H1 (cell line): ENCODE results near the gene KRT85. TPM values are rescaled to one million over a fixed set of nuclear protein-coding genes. Genes with fewer than 3 reads are reported as not detected.

Experiments
- EP300 ChIP-seq, 2 experiments: IDR thresholded peaks; 1 replicate in 1 of 2; 2 replicates in 1 of 2; pipeline ENCODE4 v1.6.1; 2011 to 2012; ENCODE audit warnings: low read depth in 2 of 2, low read length in 2 of 2, mild to moderate bottlenecking in 2 of 2, borderline replicate concordance in 1 of 2, inconsistent platforms in 1 of 2, moderate library complexity in 1 of 2
- FOSL1 ChIP-seq: IDR thresholded peaks from 2 replicates; pipeline ENCODE4 v1.6.1; 2011; ENCODE audit warnings: mild to moderate bottlenecking, low read depth, low read length, moderate library complexity; ENCODE audit not compliant: insufficient read depth
- TCF12 ChIP-seq: IDR thresholded peaks from 2 replicates; pipeline ENCODE4 v1.6.1; 2011; ENCODE audit warnings: low read depth, mild to moderate bottlenecking, low read length
- USF2 ChIP-seq: IDR thresholded peaks from 2 replicates; pipeline ENCODE4 v1.6.1; 2011; ENCODE audit warnings: low read length, improper control_type of control experiment
- polyA plus RNA-seq, 7 experiments: library from polyadenylated mRNA; depleted of rRNA in 3 of 7; stranded (reverse) in 5 of 7; unstranded in 2 of 7; fragments of >200 nt in 5 of 7; fragments of 200-250 nt in 2 of 7; gene quantifications; 1 replicate in 5 of 7; 2 replicates in 1 of 7; 4 replicates in 1 of 7; pipeline versions ENCODE4 v1.2.1 to v1.2.3, GENCODE V29; 2011 to 2013; ENCODE audit warnings: missing spikeins in 2 of 7, mixed read lengths in 2 of 7
- total RNA-seq: library from RNA; stranded (reverse); fragmentation: NEBNext Ultra II Directional; extraction: Animal tissue kit (Norgen Biotek cat#: 25700); gene quantifications from 2 replicates; pipeline ENCODE4 v1.2.1, GENCODE V29; 2021
- TF ChIP-seq, protein P1 (sequence below): IDR thresholded peaks from 2 replicates; pipeline ENCODE4 v1.6.1; 2012; ENCODE audit warnings: inconsistent platforms

Gene KRT85
- total and polyA plus RNA-seq, 2 of the 8 experiments (the other 6 are each of a cell fraction or from before 2014, with no cell fraction given), result not detected

DNA sequence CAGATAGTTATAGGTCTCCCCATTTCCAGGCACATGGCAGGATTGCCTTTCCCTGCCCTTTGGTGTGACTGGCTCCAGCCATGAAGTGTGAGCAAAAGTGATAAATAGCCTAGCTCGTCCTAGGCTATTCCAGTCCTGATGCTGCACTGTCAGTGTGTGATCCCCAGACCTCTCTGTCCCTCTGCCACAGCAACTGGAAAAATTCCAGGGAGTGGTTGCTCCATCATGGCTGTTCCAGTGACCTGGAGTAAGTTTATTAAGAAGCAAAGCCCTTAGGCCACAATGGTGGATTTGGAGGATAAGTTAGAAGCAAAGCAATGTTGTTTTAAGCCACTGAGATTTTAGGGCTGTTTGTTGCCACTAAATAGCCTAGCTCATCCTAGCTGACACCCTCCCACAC lies 36.2 kb downstream of the KRT85 start (continued):
- TF ChIP-seq EP300 (IDR thresholded peaks at IDR 0.05; ENCODE audit: borderline replicate concordance in 1 of 2, low read depth in 2 of 2, low read length in 2 of 2) (no peak), USF2 (no peak), TCF12 (no peak), FOSL1 (no peak)
- TF ChIP-seq, protein P1, sequence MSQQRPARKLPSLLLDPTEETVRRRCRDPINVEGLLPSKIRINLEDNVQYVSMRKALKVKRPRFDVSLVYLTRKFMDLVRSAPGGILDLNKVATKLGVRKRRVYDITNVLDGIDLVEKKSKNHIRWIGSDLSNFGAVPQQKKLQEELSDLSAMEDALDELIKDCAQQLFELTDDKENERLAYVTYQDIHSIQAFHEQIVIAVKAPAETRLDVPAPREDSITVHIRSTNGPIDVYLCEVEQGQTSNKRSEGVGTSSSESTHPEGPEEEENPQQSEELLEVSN, result no peak
